Epithelial cell of prostate (primary cell): ENCODE data around the gene HSFY2.
"Not testable (repeated sequence)": the region's sequence is repeated elsewhere in the genome, so short reads cannot be mapped to it uniquely, and the experiment has no call there.

Experiments
- DNase-seq: peaks from one replicate; pipeline ENCODE4 v3.0.0-alpha.2; 2011; ENCODE audit warnings: low read depth, low spot score
- H3K27ac ChIP-seq: fragments of 450-650 bp; 2 replicates; pipeline ENCODE4 v1.5.1; 2017; ENCODE audit warnings: mild to moderate bottlenecking

HSFY2 gene

GRCh38 chrY:18773635-18774034, at the start of gene HSFY2:
HSFY2 (minus strand) TSS chrY:18773735; CDS start chrY:18773618, 117 bp downstream.
- not testable (repeated sequence) for DNase-seq, H3K27ac ChIP-seq

GRCh38 chrY:18815751-18816150, 42.2 kb upstream of the HSFY2 start:
- H3K27ac ChIP-seq, DNase-seq: not testable (repeated sequence)

DNA sequence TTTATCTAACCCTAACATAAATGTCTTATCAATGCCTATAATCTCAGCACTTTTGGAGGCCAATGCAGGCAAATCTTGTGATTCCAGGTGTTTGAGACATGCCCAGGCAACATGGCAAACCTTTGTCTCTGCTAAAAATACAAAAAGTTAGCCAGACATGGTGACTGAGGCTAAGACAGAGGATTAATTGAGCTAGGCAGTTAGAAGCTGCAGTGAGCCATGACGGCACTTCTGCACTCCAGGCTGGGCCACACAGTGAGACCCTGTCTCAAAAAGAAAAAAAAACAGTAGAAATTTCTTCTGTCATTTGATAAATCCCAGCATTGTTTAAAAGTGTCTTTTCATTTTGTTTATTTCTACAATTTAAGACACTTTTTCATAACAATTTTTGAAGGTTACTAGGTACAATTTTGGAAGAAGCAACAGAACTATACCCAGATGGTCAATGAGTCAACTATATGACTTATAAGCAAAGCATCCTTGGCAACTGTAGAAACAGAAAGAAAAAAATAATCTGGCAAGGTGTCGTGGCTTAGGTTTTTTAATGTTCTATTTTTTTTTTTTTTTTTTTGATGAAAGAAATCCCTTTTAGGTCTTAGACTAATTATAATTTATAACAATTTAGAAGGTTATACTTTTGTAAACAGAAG, 15.3 kb upstream of the HSFY2 start:
- DNase-seq, H3K27ac ChIP-seq: not testable (repeated sequence)

DNA sequence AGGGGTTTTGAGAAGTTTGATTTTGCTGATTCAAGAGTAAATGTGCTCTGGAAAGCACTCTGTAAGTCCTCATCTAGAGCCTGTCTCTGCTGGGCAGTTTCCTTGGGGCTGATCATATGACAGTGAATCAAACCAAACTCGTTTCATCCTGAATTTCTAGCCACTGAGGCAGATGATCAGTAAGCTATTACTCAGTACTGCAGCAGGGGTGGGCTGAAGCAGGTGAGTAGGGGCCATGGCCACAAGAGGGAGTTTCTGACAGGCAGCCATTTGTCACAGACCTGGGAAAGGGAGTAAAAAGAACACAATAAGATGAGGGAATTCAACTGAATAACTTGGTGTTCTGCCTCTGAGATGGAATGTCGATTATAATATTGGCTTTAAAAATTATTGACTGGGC, 19.5 kb downstream of the HSFY2 start:
- not testable (repeated sequence) for DNase-seq, H3K27ac ChIP-seq

- not testable (repeated sequence) for DNase-seq, H3K27ac ChIP-seq
Measured at GRCh38 chrY:18753133-18753815, 20.3 kb downstream of the HSFY2 start.

- H3K27ac ChIP-seq, DNase-seq: not testable (repeated sequence)
Measured at GRCh38 chrY:18723714-18724113, 49.8 kb downstream of the HSFY2 start.
